H1 (cell line): Measurements from ENCODE around the gene PPP1R12C. TPM values are rescaled to one million over a fixed set of nuclear protein-coding genes. Genes with fewer than 3 reads are reported as not detected.
A peak's percentile ranks its signal among the peaks of the same experiment; 100 is the strongest.

Experiments used
- CTCF ChIA-PET: fragments of 300-600 bp; sonication (Branson Sonifier 250); formaldehyde crosslinking; loops from one replicate; lab custom pipeline; 2021; ENCODE audit not compliant: partially characterized antibody; lab: Charles Lee
- POLR2A ChIA-PET: fragments of 300-600 bp; sonication (Branson Sonifier 250); formaldehyde crosslinking; loops from one replicate; lab custom pipeline; 2021; ENCODE audit warnings: inconsistent platforms; ENCODE audit not compliant: partially characterized antibody; lab: Charles Lee
- DNase-seq, 2 experiments: peaks; one replicate each; pipeline versions ENCODE4 v3.0.0 to v3.0.0-alpha.2; 2010 to 2022; ENCODE audit warnings: low spot score in 2 of 2, low read depth in 1 of 2, mixed read lengths in 1 of 2
- FAIRE-seq: peaks from 2 replicates; lab custom pipeline; 2011; peaks lifted over from hg19 to GRCh38; lab: Jason Lieb, UNC
- H2AFZ ChIP-seq: 2 replicates; pipeline ENCODE4 v1.8.1; 2012; ENCODE audit warnings: low read length, inconsistent platforms
- H2AK5ac ChIP-seq: 2 replicates; pipeline ENCODE4 v1.6.1; 2013; ENCODE audit warnings: low read depth, low read length
- H2BK120ac ChIP-seq: replicated peaks from 2 replicates; pipeline ENCODE3; 2013; ENCODE audit warnings: low read depth, low read length, inconsistent platforms
- H2BK12ac ChIP-seq: 2 replicates; pipeline ENCODE4 v1.6.1; 2013; ENCODE audit warnings: low read depth, low read length
- H2BK15ac ChIP-seq: 2 replicates; pipeline ENCODE4 v1.6.1; 2013; ENCODE audit warnings: low read length
- H2BK20ac ChIP-seq: 2 replicates; pipeline ENCODE4 v1.6.1; 2013; ENCODE audit warnings: low read length
- H2BK5ac ChIP-seq: 2 replicates; pipeline ENCODE4 v1.6.1; 2013; ENCODE audit warnings: low read depth, low read length
- H3K14ac ChIP-seq: 2 replicates; pipeline ENCODE4 v1.6.1; 2013; ENCODE audit warnings: inconsistent platforms; ENCODE audit not compliant: insufficient read length
- H3K18ac ChIP-seq: 2 replicates; pipeline ENCODE4 v1.6.1; 2013; ENCODE audit warnings: low read length; ENCODE audit errors: extremely low read depth
- H3K23ac ChIP-seq: 2 replicates; pipeline ENCODE4 v1.6.1; 2013; ENCODE audit warnings: inconsistent platforms; ENCODE audit not compliant: insufficient read length
- H3K23me2 ChIP-seq: 2 replicates; pipeline ENCODE4 v1.6.1; 2013; ENCODE audit warnings: low read depth, low read length
- H3K27ac ChIP-seq: 2 replicates; pipeline ENCODE4 v1.6.1; 2011; ENCODE audit warnings: low read depth, low read length, inconsistent platforms
- H3K27me3 ChIP-seq, 4 experiments: replicated peaks in 1 of 4; 1 replicate in 1 of 4; 2 replicates in 3 of 4; pipeline versions ENCODE4 v1.6.1 to v1.8.1; 2011 to 2013; ENCODE audit warnings: low read length in 3 of 4, mild to moderate bottlenecking in 3 of 4, inconsistent platforms in 2 of 4, mixed read lengths in 2 of 4, moderate library complexity in 1 of 4; ENCODE audit not compliant: control insufficient read depth in 3 of 4, insufficient read depth in 3 of 4; ENCODE audit errors: extremely low read depth in 1 of 4
- H3K36me3 ChIP-seq, 4 experiments: 2 replicates each; pipeline versions ENCODE4 v1.6.1 to v1.8.1; 2011 to 2013; ENCODE audit warnings: mild to moderate bottlenecking in 4 of 4, low read length in 3 of 4, moderate library complexity in 2 of 4, control low read depth in 1 of 4, inconsistent platforms in 1 of 4; ENCODE audit not compliant: insufficient read depth in 4 of 4, control insufficient read depth in 2 of 4
- H3K4ac ChIP-seq: replicated peaks from 2 replicates; pipeline ENCODE3; 2013; ENCODE audit warnings: low read length, low read depth, mixed read lengths, inconsistent platforms; ENCODE audit not compliant: insufficient read length
- H3K4me1 ChIP-seq, 4 experiments: replicated peaks in 1 of 4; 1 replicate in 1 of 4; 2 replicates in 3 of 4; pipeline versions ENCODE4 v1.6.1 to v1.8.1; 2011 to 2013; ENCODE audit warnings: low read length in 3 of 4, inconsistent platforms in 2 of 4, mixed read lengths in 1 of 4; ENCODE audit not compliant: insufficient read depth in 4 of 4, control insufficient read depth in 3 of 4
- H3K4me2 ChIP-seq, 2 experiments: 2 replicates each; pipeline versions ENCODE4 v1.6.1 to v1.8.1; 2011 to 2013; ENCODE audit warnings: low read depth in 2 of 2, low read length in 2 of 2, control low read depth in 1 of 2, inconsistent platforms in 1 of 2, mild to moderate bottlenecking in 1 of 2; ENCODE audit not compliant: insufficient read depth in 1 of 2
- H3K4me3 ChIP-seq, 4 experiments: fragments of 200-600, 300-600 bp in 1 of 4; sonication (generic), shearing (Covaris generic), sonication (Bioruptor Twin) in 1 of 4; 2 replicates each; pipeline versions ENCODE4 v1.5.1 to v1.8.1; 2011 to 2016; ENCODE audit warnings: low read length in 4 of 4, low read depth in 3 of 4, control low read depth in 2 of 4, inconsistent platforms in 2 of 4, mild to moderate bottlenecking in 2 of 4, mixed read lengths in 1 of 4, moderate library complexity in 1 of 4; ENCODE audit not compliant: insufficient read depth in 2 of 4; ENCODE audit errors: extremely low read depth in 1 of 4
- H3K56ac ChIP-seq: replicated peaks from 2 replicates; pipeline ENCODE3; 2013; ENCODE audit warnings: low read depth, mild to moderate bottlenecking, mixed read lengths, low read length, inconsistent platforms; ENCODE audit not compliant: insufficient read length
- H3K79me1 ChIP-seq: 2 replicates; pipeline ENCODE4 v1.6.1; 2013; ENCODE audit warnings: low read depth, low read length, control low read depth
- H3K79me2 ChIP-seq, 2 experiments: 2 replicates each; pipeline versions ENCODE4 v1.6.1 to v1.8.1; 2012 to 2013; ENCODE audit warnings: low read length in 2 of 2, mild to moderate bottlenecking in 2 of 2, inconsistent platforms in 1 of 2; ENCODE audit not compliant: insufficient read depth in 2 of 2, control insufficient read depth in 1 of 2
- H3K9ac ChIP-seq, 4 experiments: replicated peaks in 1 of 4; 1 replicate in 1 of 4; 2 replicates in 3 of 4; pipeline versions ENCODE4 v1.6.1 to v1.8.1; 2011 to 2013; ENCODE audit warnings: low read depth in 3 of 4, low read length in 3 of 4, control low read depth in 2 of 4, mild to moderate bottlenecking in 2 of 4, moderate library complexity in 2 of 4, inconsistent platforms in 1 of 4; ENCODE audit errors: extremely low read depth in 1 of 4
- H3K9me3 ChIP-seq, 2 experiments: 2 replicates each; pipeline versions ENCODE4 v1.6.1 to v1.8.1; 2012 to 2013; ENCODE audit warnings: mild to moderate bottlenecking in 2 of 2, moderate library complexity in 2 of 2, control low read depth in 1 of 2, inconsistent platforms in 1 of 2, low read depth in 1 of 2, low read length in 1 of 2, mixed read lengths in 1 of 2; ENCODE audit not compliant: insufficient read depth in 2 of 2
- H4K20me1 ChIP-seq, 2 experiments: replicated peaks in 1 of 2; 2 replicates each; pipeline versions ENCODE3 to v1.8.1; 2011 to 2013; ENCODE audit warnings: inconsistent platforms in 2 of 2, low read length in 2 of 2, mild to moderate bottlenecking in 1 of 2; ENCODE audit not compliant: insufficient read depth in 2 of 2, control insufficient read depth in 1 of 2
- H4K5ac ChIP-seq: 2 replicates; pipeline ENCODE4 v1.6.1; 2013; ENCODE audit warnings: low read length, low read depth, mixed read lengths, inconsistent platforms; ENCODE audit not compliant: insufficient read length
- H4K8ac ChIP-seq: 2 replicates; pipeline ENCODE4 v1.8.0; 2013; ENCODE audit warnings: mild to moderate bottlenecking, moderate library complexity, low read length, inconsistent platforms; ENCODE audit not compliant: insufficient read depth; ENCODE audit errors: extremely low read depth
- H4K91ac ChIP-seq: replicated peaks from 2 replicates; pipeline ENCODE3; 2013; ENCODE audit warnings: low read length, mixed read lengths, inconsistent platforms; ENCODE audit not compliant: insufficient read length
- SIX5 ChIP-seq: IDR thresholded peaks from 2 replicates; pipeline ENCODE4 v1.6.1; 2011; ENCODE audit warnings: mild to moderate bottlenecking, low read depth, low read length
- TAF7 ChIP-seq: optimal IDR thresholded peaks from 2 replicates; pipeline ENCODE3; 2011; ENCODE audit warnings: low read depth, mild to moderate bottlenecking, inconsistent platforms, low read length, moderate library complexity, borderline replicate concordance
- TCF12 ChIP-seq: IDR thresholded peaks from 2 replicates; pipeline ENCODE4 v1.6.1; 2011; ENCODE audit warnings: low read depth, mild to moderate bottlenecking, low read length
- WGBS, 2 experiments: shearing (Covaris generic) in 1 of 2; methylation state at CpG; one replicate each; pipeline versions ENCODE4 v1.1.6 to v1.1.7; 2013 to 2015; ENCODE audit warnings: low lambda C conversion rate in 2 of 2, mixed read lengths in 2 of 2, inconsistent platforms in 1 of 2, low coverage in 1 of 2, missing lambda C conversion rate in 1 of 2; ENCODE audit not compliant: insufficient replicate concordance in 2 of 2, insufficient coverage in 1 of 2, insufficient read length in 1 of 2; ENCODE audit errors: extremely low coverage in 1 of 2, missing lambda C conversion rate in 1 of 2; 5-methylcytosine and 5-hydroxymethylcytosine counted together
- polyA plus RNA-seq, 7 experiments: library from polyadenylated mRNA; depleted of rRNA in 3 of 7; stranded (reverse) in 5 of 7; unstranded in 2 of 7; fragments of >200 nt in 5 of 7; fragments of 200-250 nt in 2 of 7; gene quantifications; 1 replicate in 5 of 7; 2 replicates in 1 of 7; 4 replicates in 1 of 7; pipeline versions ENCODE4 v1.2.1 to v1.2.3, GENCODE V29; 2011 to 2013; ENCODE audit warnings: missing spikeins in 2 of 7, mixed read lengths in 2 of 7
- total RNA-seq: library from RNA; stranded (reverse); fragmentation: NEBNext Ultra II Directional; extraction: Animal tissue kit (Norgen Biotek cat#: 25700); gene quantifications from 2 replicates; pipeline ENCODE4 v1.2.1, GENCODE V29; 2021

The PPP1R12C gene
- total and polyA plus RNA-seq, 2 of the 8 experiments (the other 6 are each of a cell fraction or from before 2014, with no cell fraction given), result 31.7 to 71.5 TPM

- FAIRE-seq (no peak), DNase-seq (no peak)
- no peak overlapping the region for H3K4me3 ChIP-seq
- no peaks in the 10 kb centered on the region for H3K9me3 ChIP-seq
- no peaks in the 10 kb centered on the region for H3K36me3 ChIP-seq
- H2BK20ac ChIP-seq, result no peak overlapping the region; the same call in 1 of the 2 replicates
- no peak overlapping the region for H3K18ac ChIP-seq
- H4K20me1 ChIP-seq, result peaks cover 0 to 1% of the 10 kb centered on the region in 2 experiments
- H3K23me2 ChIP-seq, result peaks cover 10% of the 10 kb centered on the region; the same call in 1 of the 2 replicates
- H4K91ac ChIP-seq, result no peak overlapping the region
- ChIA-PET POLR2A (interaction anchor here (1.2 to 2.7 kb wide), 7 partner anchors 8 to 695 kb away, joined by 3 to 16 read pairs (median 4); partner anchors contain the start of genes LENG9 and UBE2S), CTCF (interaction anchor here (0.8 to 5.3 kb wide), 19 partner anchors 7 to 447 kb away, joined by 3 to 118 read pairs (median 4); partner anchors contain the start of genes TNNT1 and ZNF865)
- WGBS, 2 experiments, result 73% methylated on average over 18 of the region's 18 CpGs; no CpG with 5 or more reads in 1 of the 2 experiments
- H3K79me2 ChIP-seq, result no peaks in the 10 kb centered on the region
- H3K4me1 ChIP-seq, result peaks cover 3 to 25% (median 9%) of the 10 kb centered on the region in 4 experiments
- no peak overlapping the region for H3K4me2 ChIP-seq
- no peak overlapping the region for H3K9ac ChIP-seq
- H2BK15ac ChIP-seq, result no peak overlapping the region
- H3K56ac ChIP-seq, result no peak overlapping the region
- peaks cover 3% of the 10 kb centered on the region; the same call in 1 of the 2 replicates for H3K79me1 ChIP-seq
- H2AFZ ChIP-seq, result no peak overlapping the region
- no peak overlapping the region for H2AK5ac ChIP-seq
- TF ChIP-seq SIX5, result no peak
- no peak for TF ChIP-seq TAF7
- TF ChIP-seq TCF12, result no peak
- no peak overlapping the region for H3K4ac ChIP-seq
- H3K23ac ChIP-seq, result no peak overlapping the region
- peak overlapping the region; percentile 11; the same call in 1 of the 2 replicates for H2BK12ac ChIP-seq
- no peak overlapping the region for H2BK120ac ChIP-seq
- no peak overlapping the region for H3K14ac ChIP-seq
- no peak overlapping the region; the same call in 1 of the 2 replicates for H4K8ac ChIP-seq
- no peak overlapping the region for H2BK5ac ChIP-seq
- peaks cover 5 to 16% (median 14%) of the 10 kb centered on the region in 4 experiments; a peak in 6 of 7 replicates for H3K27me3 ChIP-seq
- H4K5ac ChIP-seq, result no peak overlapping the region
- H3K27ac ChIP-seq, result no peak overlapping the region
Observed at GRCh38 chr19:55158848-55159749, 41.7 kb upstream of the PPP1R12C start.
